A549 (cell line): ENCODE measurements around the gene MOB3A. TPM values are rescaled to one million over a fixed set of nuclear protein-coding genes. Genes with fewer than 3 reads are reported as not detected.

Experiments used
- ATAC-seq, 2 experiments: fragments of 200-7000 bp in 1 of 2; fragments of >200 bp in 1 of 2; cut with Nextera tagmentation in 1 of 2; cut with Tn5 transposase in 1 of 2; 3 replicates each; pipeline versions ENCODE4 v1.8.0 to v1.9.1; 2018 to 2020; ENCODE audit warnings: mild to moderate bottlenecking in 1 of 2, moderate library complexity in 1 of 2
- CTCF ChIA-PET: fragments of 300-600 bp; sonication (Branson Sonifier 250); formaldehyde crosslinking; extraction: SDS; loops from one replicate; lab custom pipeline; 2021; ENCODE audit warnings: antibody characterized with exemption, inconsistent platforms; lab: Yijun Ruan, JAX
- POLR2A ChIA-PET: fragments of 350-600 bp; formaldehyde crosslinking; extraction: SDS; loops from one replicate; lab custom pipeline; 2021; ENCODE audit warnings: antibody characterized with exemption, inconsistent platforms; lab: Yijun Ruan, JAX
- DNase-seq, 2 experiments: peaks; one replicate each; pipeline versions ENCODE4 v3.0.0 to v3.0.0-alpha.2; 2011 to 2016; ENCODE audit warnings: low read depth in 1 of 2, low spot score in 1 of 2
- FAIRE-seq: peaks from 2 replicates; lab custom pipeline; 2011; peaks lifted over from hg19 to GRCh38; lab: Jason Lieb, UNC
- H3K27ac ChIP-seq, 2 experiments: fragments of >200 bp; sonication (Bioruptor Twin); formaldehyde crosslinking; 3 replicates each; pipeline ENCODE4 v1.5.1; 2016 to 2017
- H3K4me1 ChIP-seq: fragments of >200 bp; sonication (Bioruptor Twin); formaldehyde crosslinking; 3 replicates; pipeline ENCODE4 v1.6.1; 2016
- H3K4me2 ChIP-seq: fragments of >200 bp; sonication (Bioruptor Twin); formaldehyde crosslinking; 3 replicates; pipeline ENCODE4 v1.6.1; 2016
- H3K4me3 ChIP-seq: fragments of >200 bp; sonication (Bioruptor Twin); formaldehyde crosslinking; 3 replicates; pipeline ENCODE4 v1.5.1; 2016
- H3K9me3 ChIP-seq: fragments of >200 bp; sonication (Bioruptor Twin); formaldehyde crosslinking; 3 replicates; pipeline ENCODE4 v1.6.1; 2016
- CBX2 ChIP-seq: fragments of 200-600 bp; sonication (generic); IDR thresholded peaks from 2 replicates; pipeline ENCODE4 v1.6.1; 2016; ENCODE audit warnings: low read depth, mild to moderate bottlenecking, borderline replicate concordance
- CEBPB ChIP-seq, 2 experiments: fragments of >200 bp in 1 of 2; sonication (Bioruptor Twin) in 1 of 2; formaldehyde crosslinking in 1 of 2; IDR thresholded peaks; 2 replicates each; pipeline ENCODE4 v1.6.1; 2012 to 2016
- EHF ChIP-seq: fragments of 250-450 bp; sonication (Bioruptor Pico); IDR thresholded peaks from 2 replicates; pipeline ENCODE4 v1.5.0; 2020; ENCODE audit warnings: mild to moderate bottlenecking
- EP300 ChIP-seq, 2 experiments: fragments of >200 bp; sonication (Bioruptor Twin); formaldehyde crosslinking; IDR thresholded peaks; 2 replicates in 1 of 2; 3 replicates in 1 of 2; pipeline ENCODE4 v1.6.1; 2016 to 2017
- ESRRA ChIP-seq: fragments of 150-350 bp; IDR thresholded peaks from 2 replicates; pipeline ENCODE4 v1.6.1; 2014; ENCODE audit warnings: mild to moderate bottlenecking, low read length, borderline replicate concordance
- FOSB ChIP-seq: fragments of 250-450 bp; sonication (Bioruptor Pico); IDR thresholded peaks from 2 replicates; pipeline ENCODE4 v1.5.0; 2020; ENCODE audit warnings: mild to moderate bottlenecking, moderate library complexity
- FOSL2 ChIP-seq, 2 experiments: fragments of 450-650 bp in 1 of 2; fragments of >200 bp in 1 of 2; sonication (Bioruptor Twin) in 1 of 2; formaldehyde crosslinking; IDR thresholded peaks; 2 replicates each; pipeline versions ENCODE4 v1.5.0 to v1.6.1; 2016 to 2020; ENCODE audit warnings: mild to moderate bottlenecking in 1 of 2, moderate library complexity in 1 of 2
- FOXS1 ChIP-seq: fragments of 250-450 bp; sonication (Bioruptor Pico); IDR thresholded peaks from 2 replicates; pipeline ENCODE4 v1.5.0; 2020; ENCODE audit warnings: mild to moderate bottlenecking, moderate library complexity
- GATA3 ChIP-seq: IDR thresholded peaks from 2 replicates; pipeline ENCODE4 v1.6.1; 2012; ENCODE audit warnings: borderline replicate concordance
- HEYL ChIP-seq: fragments of 250-450 bp; sonication (Bioruptor Pico); IDR thresholded peaks from 2 replicates; pipeline ENCODE4 v1.8.0; 2021; ENCODE audit warnings: mild to moderate bottlenecking, moderate library complexity
- HOXA7 ChIP-seq: fragments of 250-450 bp; sonication (Bioruptor Pico); IDR thresholded peaks from 2 replicates; pipeline ENCODE4 v1.5.0; 2020; ENCODE audit warnings: mild to moderate bottlenecking, moderate library complexity
- HOXB5 ChIP-seq: fragments of 250-450 bp; sonication (Bioruptor Pico); IDR thresholded peaks from 2 replicates; pipeline ENCODE4 v1.5.0; 2020; ENCODE audit warnings: mild to moderate bottlenecking, moderate library complexity
- JUN ChIP-seq, 2 experiments: fragments of >200 bp; sonication (Bioruptor Twin); formaldehyde crosslinking; IDR thresholded peaks; 2 replicates in 1 of 2; 3 replicates in 1 of 2; pipeline ENCODE4 v1.6.1; 2016 to 2017
- JUNB ChIP-seq: fragments of >200 bp; sonication (Bioruptor Twin); formaldehyde crosslinking; IDR thresholded peaks from 2 replicates; pipeline ENCODE4 v1.6.1; 2016
- KDM5A ChIP-seq: fragments of 200-600 bp; sonication (generic); IDR thresholded peaks from 2 replicates; pipeline ENCODE4 v1.6.1; 2016; ENCODE audit warnings: antibody characterized with exemption, mild to moderate bottlenecking
- MAZ ChIP-seq: fragments of 150-350 bp; IDR thresholded peaks from 2 replicates; pipeline ENCODE4 v1.6.1; 2014; ENCODE audit warnings: antibody characterized with exemption, low read depth, low read length, borderline replicate concordance
- NFE2L2 ChIP-seq: fragments of 150-350 bp; conservative IDR thresholded peaks from 2 replicates; pipeline ENCODE4 v1.6.1; 2014; ENCODE audit warnings: low read length
- NR3C1 ChIP-seq: fragments of >200 bp; sonication (Bioruptor Twin); formaldehyde crosslinking; IDR thresholded peaks from 3 replicates; pipeline ENCODE4 v1.6.1; 2017
- POLR2A ChIP-seq: IDR thresholded peaks from 2 replicates; pipeline ENCODE4 v1.6.1; 2012; ENCODE audit warnings: mild to moderate bottlenecking, low read length
- RARB ChIP-seq: fragments of 250-450 bp; sonication (Bioruptor Pico); IDR thresholded peaks from 2 replicates; pipeline ENCODE4 v1.8.0; 2021; ENCODE audit warnings: mild to moderate bottlenecking, moderate library complexity
- SMC3 ChIP-seq: fragments of >200 bp; sonication (Bioruptor Twin); formaldehyde crosslinking; IDR thresholded peaks from 3 replicates; pipeline ENCODE4 v1.6.1; 2018; ENCODE audit warnings: inconsistent platforms
- SREBF2 ChIP-seq: fragments of 450-650 bp; IDR thresholded peaks from 2 replicates; pipeline ENCODE4 v1.6.1; 2014; ENCODE audit warnings: mild to moderate bottlenecking, moderate library complexity
- TFCP2L1 ChIP-seq: fragments of 250-450 bp; sonication (Bioruptor Pico); IDR thresholded peaks from 2 replicates; pipeline ENCODE4 v1.5.0; 2021; ENCODE audit warnings: mild to moderate bottlenecking
- ZNF302 ChIP-seq: fragments of 250-450 bp; sonication (Bioruptor Pico); IDR thresholded peaks from 2 replicates; pipeline ENCODE4 v1.9.0; 2021; ENCODE audit warnings: inconsistent platforms, mild to moderate bottlenecking, moderate library complexity
- WGBS: methylation state at CpG from one replicate; pipeline ENCODE4 v1.1.6; 2017; ENCODE audit errors: missing lambda C conversion rate; 5-methylcytosine and 5-hydroxymethylcytosine counted together
- polyA plus RNA-seq, 4 experiments: library from polyadenylated mRNA; depleted of rRNA in 3 of 4; stranded (reverse); fragments of >200 nt; fragmentation: RNase III in 1 of 4; extraction: RNeasy Plus Mini Kit Qiagen cat#74134 plus additional on column Dnase treatment in 1 of 4; gene quantifications; 2 replicates in 3 of 4; 3 replicates in 1 of 4; pipeline ENCODE4 v1.2.3, GENCODE V29; 2011 to 2017
- TF ChIP-seq, protein P1 (sequence below): fragments of 200-600 bp; sonication (generic); IDR thresholded peaks from 2 replicates; pipeline ENCODE4 v1.6.1; 2016; ENCODE audit warnings: antibody characterized with exemption, mild to moderate bottlenecking, moderate library complexity
- TF ChIP-seq, protein P2 (sequence below): fragments of 250-450 bp; sonication (Bioruptor Pico); IDR thresholded peaks from 2 replicates; pipeline ENCODE4 v1.5.0; 2020; ENCODE audit warnings: low read depth, mild to moderate bottlenecking, moderate library complexity
- TF ChIP-seq, protein P3 (sequence below): fragments of >200 bp; sonication (Bioruptor Twin); formaldehyde crosslinking; IDR thresholded peaks from 3 replicates; pipeline ENCODE4 v1.5.1; 2016

MOB3A gene
- polyA plus RNA-seq, 2 of the 4 experiments (the other 2 are of a cell fraction): 9.1 to 10.9 TPM

- FAIRE-seq (no peak), DNase-seq (no peak), ATAC-seq (no peak)
- CTCF ChIA-PET: interaction anchor here (1.9 kb wide), 1 partner anchor 15 kb away, joined by 4 read pairs; no protein-coding TSS in a partner anchor
- no peak overlapping the region for H3K27ac ChIP-seq
- no peaks in the 10 kb centered on the region for H3K4me1 ChIP-seq
- POLR2A ChIA-PET: no interaction called here
- no peaks in the 10 kb centered on the region for H3K9me3 ChIP-seq
- H3K4me3 ChIP-seq: no peak overlapping the region
- WGBS: 97% methylated on average over 6 of the region's 23 CpGs
- H3K4me2 ChIP-seq: no peak overlapping the region
- TF ChIP-seq JUNB: no peak
- no peak for TF ChIP-seq TFCP2L1
- TF ChIP-seq, protein P1, sequence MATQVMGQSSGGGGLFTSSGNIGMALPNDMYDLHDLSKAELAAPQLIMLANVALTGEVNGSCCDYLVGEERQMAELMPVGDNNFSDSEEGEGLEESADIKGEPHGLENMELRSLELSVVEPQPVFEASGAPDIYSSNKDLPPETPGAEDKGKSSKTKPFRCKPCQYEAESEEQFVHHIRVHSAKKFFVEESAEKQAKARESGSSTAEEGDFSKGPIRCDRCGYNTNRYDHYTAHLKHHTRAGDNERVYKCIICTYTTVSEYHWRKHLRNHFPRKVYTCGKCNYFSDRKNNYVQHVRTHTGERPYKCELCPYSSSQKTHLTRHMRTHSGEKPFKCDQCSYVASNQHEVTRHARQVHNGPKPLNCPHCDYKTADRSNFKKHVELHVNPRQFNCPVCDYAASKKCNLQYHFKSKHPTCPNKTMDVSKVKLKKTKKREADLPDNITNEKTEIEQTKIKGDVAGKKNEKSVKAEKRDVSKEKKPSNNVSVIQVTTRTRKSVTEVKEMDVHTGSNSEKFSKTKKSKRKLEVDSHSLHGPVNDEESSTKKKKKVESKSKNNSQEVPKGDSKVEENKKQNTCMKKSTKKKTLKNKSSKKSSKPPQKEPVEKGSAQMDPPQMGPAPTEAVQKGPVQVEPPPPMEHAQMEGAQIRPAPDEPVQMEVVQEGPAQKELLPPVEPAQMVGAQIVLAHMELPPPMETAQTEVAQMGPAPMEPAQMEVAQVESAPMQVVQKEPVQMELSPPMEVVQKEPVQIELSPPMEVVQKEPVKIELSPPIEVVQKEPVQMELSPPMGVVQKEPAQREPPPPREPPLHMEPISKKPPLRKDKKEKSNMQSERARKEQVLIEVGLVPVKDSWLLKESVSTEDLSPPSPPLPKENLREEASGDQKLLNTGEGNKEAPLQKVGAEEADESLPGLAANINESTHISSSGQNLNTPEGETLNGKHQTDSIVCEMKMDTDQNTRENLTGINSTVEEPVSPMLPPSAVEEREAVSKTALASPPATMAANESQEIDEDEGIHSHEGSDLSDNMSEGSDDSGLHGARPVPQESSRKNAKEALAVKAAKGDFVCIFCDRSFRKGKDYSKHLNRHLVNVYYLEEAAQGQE: no peak
- TF ChIP-seq CEBPB (IDR thresholded peaks at IDR 0.05): no peak
- no peak for TF ChIP-seq NR3C1
- no peak for TF ChIP-seq SREBF2
- TF ChIP-seq EP300 (IDR thresholded peaks at IDR 0.05): no peak
- TF ChIP-seq ZNF302: no peak
- TF ChIP-seq, protein P2, sequence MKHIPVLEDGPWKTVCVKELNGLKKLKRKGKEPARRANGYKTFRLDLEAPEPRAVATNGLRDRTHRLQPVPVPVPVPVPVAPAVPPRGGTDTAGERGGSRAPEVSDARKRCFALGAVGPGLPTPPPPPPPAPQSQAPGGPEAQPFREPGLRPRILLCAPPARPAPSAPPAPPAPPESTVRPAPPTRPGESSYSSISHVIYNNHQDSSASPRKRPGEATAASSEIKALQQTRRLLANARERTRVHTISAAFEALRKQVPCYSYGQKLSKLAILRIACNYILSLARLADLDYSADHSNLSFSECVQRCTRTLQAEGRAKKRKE (CRISPR knock-in tag): no peak
- TF ChIP-seq GATA3: no peak
- no peak for TF ChIP-seq NFE2L2
- TF ChIP-seq, protein P3, sequence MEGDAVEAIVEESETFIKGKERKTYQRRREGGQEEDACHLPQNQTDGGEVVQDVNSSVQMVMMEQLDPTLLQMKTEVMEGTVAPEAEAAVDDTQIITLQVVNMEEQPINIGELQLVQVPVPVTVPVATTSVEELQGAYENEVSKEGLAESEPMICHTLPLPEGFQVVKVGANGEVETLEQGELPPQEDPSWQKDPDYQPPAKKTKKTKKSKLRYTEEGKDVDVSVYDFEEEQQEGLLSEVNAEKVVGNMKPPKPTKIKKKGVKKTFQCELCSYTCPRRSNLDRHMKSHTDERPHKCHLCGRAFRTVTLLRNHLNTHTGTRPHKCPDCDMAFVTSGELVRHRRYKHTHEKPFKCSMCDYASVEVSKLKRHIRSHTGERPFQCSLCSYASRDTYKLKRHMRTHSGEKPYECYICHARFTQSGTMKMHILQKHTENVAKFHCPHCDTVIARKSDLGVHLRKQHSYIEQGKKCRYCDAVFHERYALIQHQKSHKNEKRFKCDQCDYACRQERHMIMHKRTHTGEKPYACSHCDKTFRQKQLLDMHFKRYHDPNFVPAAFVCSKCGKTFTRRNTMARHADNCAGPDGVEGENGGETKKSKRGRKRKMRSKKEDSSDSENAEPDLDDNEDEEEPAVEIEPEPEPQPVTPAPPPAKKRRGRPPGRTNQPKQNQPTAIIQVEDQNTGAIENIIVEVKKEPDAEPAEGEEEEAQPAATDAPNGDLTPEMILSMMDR: no peak
- TF ChIP-seq KDM5A: no peak
- TF ChIP-seq FOSL2 (IDR thresholded peaks at IDR 0.05): no peak
- no peak for TF ChIP-seq FOSL2 (CRISPR knock-in tag; IDR thresholded peaks at IDR 0.05)
- TF ChIP-seq HOXA7 (CRISPR knock-in tag): no peak
- no peak for TF ChIP-seq JUN (IDR thresholded peaks at IDR 0.05)
- no peak for TF ChIP-seq POLR2A
- TF ChIP-seq FOXS1: no peak
- TF ChIP-seq HOXB5 (CRISPR knock-in tag): no peak
- no peak for TF ChIP-seq ESRRA
Measured at GRCh38 chr19:2079865-2080301, 16.2 kb downstream of the MOB3A start.

DNA sequence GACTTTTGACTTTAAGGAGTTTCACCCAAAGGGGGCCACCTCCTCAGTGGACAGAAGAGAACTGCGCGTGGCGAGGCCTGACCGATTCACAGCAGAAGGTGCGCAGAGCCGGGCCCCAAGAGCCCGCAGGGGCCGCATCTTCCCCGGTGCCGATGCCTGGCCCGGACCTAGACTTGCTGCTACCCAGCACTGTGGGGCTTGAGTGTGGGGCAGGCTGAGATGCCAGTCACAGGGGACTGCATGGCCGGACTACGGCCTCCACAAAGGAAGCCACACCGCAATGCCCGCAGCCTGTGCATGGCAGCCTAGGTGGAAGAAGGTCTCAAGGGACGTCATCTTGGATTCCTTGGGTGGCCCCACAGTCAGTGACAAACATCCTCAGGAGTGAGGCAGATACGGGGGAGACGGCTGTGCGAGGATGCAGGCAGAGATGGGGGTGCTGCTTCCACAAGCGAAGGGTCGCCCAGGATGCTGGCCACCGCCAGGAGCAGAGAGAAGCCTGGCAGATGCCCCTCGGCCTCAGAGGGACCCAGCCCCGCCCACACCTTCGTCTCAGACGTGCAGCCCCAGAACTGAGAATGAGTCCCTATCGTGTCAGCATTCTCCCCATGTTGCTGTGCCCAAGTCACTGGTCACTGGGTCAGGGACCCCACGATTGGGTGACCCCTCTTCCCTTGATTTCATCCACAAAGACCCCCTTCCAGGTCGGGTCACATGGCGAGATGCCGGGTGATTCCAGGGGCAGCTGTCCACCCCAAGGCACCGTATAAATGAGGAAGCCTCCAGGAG lies 16.9 kb downstream of the MOB3A start:
- no peak overlapping the region for H3K4me3 ChIP-seq
- H3K4me1 ChIP-seq: no peaks in the 10 kb centered on the region
- FAIRE-seq: no peak
- DNase-seq: no peak
- WGBS: 93% methylated on average over 12 of the region's 32 CpGs
- no peak overlapping the region for H3K27ac ChIP-seq
- H3K4me2 ChIP-seq: no peak overlapping the region
- ATAC-seq: no peak; a peak in 1 of 6 replicates
- ChIA-PET POLR2A (no interaction called here), CTCF (interaction anchor here (1.8 to 1.9 kb wide), 2 partner anchors 9 to 16 kb away, joined by 4 to 9 read pairs; no protein-coding TSS in a partner anchor)
- TF ChIP-seq EHF (CRISPR knock-in tag) (no peak), FOSB (CRISPR knock-in tag) (no peak), SMC3 (no peak), MAZ (no peak), CBX2 (no peak), EP300 (IDR thresholded peaks at IDR 0.05) (no peak), TFCP2L1 (no peak), RARB (CRISPR knock-in tag) (no peak), ZNF302 (no peak), FOSL2 (IDR thresholded peaks at IDR 0.05) (no peak), FOSL2 (CRISPR knock-in tag; IDR thresholded peaks at IDR 0.05) (no peak), HOXA7 (CRISPR knock-in tag) (no peak), HEYL (CRISPR knock-in tag) (no peak)
- no peaks in the 10 kb centered on the region for H3K9me3 ChIP-seq
